GM19099 (cell line): ENCODE data around the gene SFSWAP.

Source experiments
- POLR2A ChIP-seq: IDR thresholded peaks from 3 replicates; pipeline ENCODE4 v1.6.1; 2011; ENCODE audit warnings: low read depth; ENCODE audit not compliant: insufficient read length; ENCODE audit errors: extremely low read depth

The SFSWAP gene

DNA sequence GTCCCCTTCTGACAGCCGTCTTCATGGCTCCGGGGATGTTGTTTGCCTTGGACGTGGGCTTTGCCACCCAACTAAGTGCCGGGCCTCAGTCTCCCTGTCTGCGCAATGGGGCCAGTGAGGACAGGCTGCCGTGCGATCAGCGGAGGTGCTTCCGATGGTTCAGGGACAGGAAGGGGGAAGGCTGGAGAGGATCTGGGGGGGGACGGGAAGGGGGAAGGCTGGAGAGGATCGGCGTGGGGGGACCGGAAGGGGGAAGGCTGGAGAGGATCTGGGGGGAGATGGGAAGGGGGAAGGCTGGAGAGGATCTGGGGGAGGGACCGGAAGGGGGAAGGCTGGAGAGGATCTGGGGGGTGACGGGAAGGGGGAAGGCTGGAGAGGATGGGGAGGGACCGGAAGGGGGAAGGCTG lies 120.7 kb downstream of the SFSWAP start:
- TF ChIP-seq POLR2A: no peak

DNA sequence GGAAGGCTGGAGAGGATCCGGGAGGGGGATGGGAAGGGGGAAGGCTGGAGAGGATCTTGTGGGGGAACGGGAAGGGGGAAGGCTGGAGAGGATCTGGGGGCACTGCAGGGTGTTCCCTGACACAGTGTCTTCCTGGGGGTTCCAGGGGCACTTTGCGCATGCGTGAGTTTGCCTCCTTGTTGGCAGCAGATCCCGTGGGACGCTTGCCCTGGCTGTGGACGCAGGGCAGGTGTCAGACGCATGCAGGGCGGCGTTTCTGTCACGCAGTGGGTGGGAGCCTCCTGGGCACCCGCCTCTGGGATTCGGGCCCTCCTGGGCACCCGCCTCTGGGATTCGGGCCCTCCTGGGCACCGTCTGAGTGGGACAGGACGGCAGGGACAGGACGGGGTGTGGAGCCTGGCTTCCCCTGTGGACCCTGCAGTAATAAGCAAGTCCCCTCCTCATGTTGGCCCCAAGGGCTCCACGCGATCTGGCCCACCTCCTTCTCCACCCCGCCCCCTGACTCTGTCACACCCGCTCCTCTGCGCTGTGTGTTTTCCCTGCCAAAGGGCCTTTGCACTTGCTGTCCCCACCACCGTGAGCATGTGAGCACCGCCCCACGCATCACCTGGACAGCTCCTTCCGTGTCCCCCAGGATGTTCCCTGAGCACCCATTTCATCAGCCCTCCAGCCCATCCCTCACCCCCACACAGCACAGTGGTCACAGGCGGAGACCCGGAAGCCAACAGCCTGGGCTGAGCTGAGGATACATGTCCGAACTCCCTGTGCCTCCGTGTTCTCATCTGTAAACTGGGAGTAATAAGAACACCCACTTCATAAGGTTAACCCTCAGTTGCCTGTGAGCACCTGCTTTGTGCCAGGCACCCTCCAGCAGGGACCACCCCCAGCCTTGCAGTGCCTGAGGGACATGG lies 121.7 kb downstream of the SFSWAP start:
- TF ChIP-seq POLR2A: no peak

DNA sequence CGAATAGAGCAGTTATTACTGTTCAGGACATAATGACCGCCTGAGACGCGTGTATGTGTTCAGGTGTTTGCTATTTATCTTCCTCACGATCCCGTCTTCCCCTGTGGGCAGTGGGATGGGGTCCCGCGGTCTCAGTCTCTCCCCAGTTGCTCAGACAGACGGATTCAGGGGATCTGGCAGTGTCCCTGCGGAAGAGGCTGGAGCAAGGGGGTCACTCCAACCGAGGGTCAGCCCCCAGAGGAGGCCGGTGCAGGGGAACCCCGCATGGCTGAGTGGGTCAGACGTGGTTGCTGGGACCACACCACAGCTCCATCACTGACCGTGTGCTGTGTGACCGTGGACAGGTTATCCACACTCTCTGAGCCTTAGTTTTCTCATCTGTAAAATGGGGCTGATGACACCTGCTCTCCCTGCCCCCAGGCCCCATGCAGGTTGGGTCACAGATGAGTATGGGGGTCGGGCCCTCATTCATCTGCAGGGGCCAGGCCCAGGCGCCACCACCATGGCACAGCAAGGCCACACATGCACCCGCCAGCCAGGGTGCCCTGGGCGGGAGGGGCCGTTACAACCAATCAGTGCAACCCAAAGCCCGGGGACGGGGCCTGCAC lies 122.5 kb downstream of the SFSWAP start:
- TF ChIP-seq POLR2A: no peak

DNA sequence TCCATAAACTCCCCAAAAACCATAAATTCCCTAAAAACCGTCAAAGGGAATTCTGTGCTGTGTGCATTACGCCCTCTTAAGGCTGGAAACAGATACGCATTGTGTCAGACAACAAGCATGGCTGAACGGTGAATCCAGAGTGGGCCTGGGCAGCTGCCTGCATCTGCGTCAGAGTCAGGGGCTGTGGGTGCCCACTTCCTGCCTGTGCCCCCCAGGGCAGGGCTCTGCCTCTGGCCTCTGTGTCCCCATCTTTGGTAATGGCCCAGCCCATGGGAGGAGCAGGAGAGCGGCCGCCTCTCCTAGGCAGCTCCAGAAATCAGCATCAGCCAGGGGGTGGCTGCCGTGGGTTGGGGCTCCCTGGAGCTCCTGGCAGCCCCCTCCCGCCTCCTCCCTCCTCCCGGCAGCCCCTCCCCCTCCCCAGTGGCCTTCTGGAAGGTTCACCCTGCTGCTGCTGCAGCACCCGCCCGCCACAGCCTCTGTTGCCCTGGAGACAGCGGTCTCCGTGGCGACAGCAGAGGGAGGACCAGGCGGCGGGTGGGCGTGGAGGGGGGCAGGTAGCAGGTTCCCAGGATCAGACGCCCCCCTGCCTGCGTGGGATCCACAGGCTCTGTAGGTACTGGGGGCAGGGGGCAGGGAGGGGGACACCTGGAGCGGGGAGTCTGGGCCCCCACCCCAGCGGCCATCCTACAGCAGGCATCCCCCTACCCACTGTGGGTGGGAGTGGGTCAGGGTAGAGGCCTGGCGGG lies 123.2 kb downstream of the SFSWAP start:
- no peak for TF ChIP-seq POLR2A

DNA sequence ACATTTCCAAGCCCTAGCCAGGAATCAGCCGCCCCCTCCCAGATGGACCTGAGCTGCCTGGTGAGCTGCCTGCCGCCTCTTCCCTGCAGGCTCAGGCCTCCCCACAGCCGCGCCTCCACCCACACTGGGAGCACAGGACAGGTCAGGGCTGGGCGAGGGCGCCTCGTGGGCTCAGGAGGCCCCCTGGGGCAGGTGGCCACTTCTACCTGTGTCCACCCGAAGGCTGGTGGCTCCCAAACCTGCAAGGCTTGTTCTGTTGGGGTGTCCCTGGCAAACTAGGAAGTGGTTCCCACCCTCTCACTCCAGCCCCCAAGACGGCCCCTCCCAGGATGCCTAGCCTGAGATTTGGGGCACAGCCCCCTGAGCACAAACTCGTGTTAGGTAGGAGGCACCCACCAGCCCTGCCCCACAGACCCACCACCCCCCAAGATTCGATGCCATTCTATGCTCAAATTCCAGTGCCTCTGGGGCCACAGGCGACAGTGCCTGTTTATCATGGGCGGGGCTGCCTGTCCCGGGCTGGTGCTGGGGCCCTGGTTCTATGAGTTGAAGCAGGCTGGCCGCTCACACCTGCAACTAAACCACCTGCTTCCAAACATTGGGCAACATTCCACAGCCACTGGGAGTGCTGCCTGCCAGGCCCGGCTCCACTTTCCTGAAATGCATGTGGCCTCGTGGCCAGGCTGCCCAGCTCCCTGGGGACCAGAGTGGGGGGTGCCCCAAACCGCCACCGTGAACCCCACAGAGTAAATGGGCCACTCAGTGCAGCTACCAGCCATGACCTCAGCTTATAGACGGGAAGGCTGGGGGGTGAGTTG lies 124.1 kb downstream of the SFSWAP start:
- TF ChIP-seq POLR2A: no peak

DNA sequence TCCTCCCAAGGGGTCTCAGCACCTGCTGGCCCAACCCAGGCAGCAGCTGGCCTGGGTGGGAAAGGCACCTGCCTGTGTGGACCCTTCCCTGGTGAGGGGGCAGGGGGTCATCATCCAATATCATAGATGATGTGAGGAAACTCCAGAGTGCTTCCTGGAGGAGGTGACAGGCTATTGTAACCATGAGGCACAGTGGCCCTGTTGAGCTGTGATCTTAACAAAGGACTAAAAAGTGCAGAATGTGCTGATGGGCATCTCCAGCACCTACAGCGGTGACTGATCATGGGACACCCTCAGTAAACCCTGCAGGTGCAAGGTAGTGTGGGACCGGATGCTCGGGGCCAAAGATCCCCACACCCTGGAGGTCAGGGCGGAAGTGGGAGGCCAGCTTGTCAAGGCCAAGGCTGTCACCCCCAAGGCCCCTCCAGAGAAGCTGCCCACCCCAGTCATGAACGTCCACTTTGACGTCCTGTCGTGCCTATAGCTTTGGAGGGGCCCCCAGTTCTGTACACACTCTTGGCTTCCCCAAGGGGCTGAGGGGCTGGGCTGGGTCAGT lies 124.8 kb downstream of the SFSWAP start:
- no peak for TF ChIP-seq POLR2A

DNA sequence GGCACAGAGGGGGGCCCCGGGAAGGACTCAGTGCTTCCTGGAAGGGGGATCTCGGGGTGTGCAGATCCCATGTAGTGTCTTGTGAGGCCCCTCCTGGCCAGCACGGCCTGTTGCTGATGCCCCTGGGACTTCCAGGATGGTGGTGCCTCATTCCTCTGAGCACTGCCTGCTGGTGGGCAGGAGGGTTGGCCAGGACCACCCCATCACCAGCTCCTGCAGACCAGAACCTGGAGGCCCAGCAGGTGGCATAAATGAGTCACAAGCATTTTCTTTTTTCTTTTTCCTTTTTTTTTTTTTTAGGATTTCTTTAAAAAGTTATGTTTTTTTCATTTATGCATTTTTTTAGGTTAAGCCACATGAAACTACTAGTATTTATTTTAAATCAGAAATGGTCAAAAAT lies 125.3 kb downstream of the SFSWAP start:
- TF ChIP-seq POLR2A: no peak

DNA sequence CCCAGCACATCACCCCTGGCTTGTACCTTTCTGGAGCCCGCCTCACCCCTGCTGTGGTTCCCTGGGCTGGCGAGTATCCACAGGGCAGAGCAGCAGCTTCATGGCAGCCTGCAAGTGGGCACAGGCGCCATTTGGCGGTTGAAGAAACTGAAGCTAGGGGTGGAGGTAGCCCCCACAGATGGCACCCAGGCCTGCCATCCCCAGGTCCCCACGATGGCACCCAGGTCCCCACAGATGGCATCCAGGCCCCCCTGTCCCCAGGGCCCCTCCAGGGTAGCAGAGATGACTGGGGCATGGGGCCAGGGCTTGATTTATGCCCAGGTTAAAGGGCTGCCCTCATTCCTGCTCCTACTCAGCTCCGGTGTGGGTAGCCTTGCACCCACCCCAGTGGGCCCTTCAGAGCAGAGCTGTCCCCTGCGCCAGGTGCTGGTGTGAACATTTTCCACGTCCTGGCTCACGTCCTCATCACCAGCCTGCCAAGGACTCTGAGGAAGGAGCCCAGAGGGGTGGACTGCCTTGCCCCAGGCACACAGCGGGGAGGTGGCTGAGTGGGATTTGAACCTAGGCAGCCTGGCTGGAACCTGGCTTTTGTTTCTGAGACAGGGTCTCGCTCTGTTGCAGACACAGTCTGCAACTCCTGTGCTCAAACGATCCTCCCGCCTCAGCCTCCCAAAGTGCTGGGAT lies 126.0 kb downstream of the SFSWAP start:
- TF ChIP-seq POLR2A: no peak

DNA sequence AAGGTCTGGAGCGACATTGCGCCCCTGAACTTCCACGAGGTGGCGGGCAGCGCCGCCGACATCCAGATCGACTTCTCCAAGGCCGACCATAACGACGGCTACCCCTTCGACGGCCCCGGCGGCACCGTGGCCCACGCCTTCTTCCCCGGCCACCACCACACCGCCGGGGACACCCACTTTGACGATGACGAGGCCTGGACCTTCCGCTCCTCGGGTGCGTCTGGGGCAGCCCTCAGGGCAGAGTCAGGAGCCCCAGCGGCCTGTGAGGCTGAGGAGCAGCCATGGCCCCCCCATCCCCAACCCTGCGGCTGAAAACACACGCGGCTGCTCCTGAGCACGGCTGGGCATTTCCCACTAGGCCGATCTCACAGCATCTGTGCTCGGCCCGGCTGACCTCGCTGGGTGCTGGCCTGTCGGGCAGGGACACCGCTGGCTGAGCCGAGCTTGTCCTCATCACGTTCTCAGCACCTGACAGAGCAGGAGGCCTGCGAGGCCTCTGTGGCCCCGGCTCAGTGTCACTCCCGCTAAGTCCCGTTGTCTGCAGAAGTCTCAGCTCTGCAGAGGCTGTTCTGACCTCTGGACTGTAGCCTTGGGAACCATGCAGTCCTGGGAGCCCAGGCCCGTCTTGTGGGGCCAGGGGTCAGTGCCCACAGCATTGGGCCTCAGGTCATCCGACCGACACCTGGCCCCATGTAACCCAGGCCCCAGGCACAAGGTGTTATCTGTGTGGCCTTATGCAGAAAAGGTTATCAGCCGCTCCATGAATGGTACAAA lies 129.9 kb downstream of the SFSWAP start:
- no peak for TF ChIP-seq POLR2A

DNA sequence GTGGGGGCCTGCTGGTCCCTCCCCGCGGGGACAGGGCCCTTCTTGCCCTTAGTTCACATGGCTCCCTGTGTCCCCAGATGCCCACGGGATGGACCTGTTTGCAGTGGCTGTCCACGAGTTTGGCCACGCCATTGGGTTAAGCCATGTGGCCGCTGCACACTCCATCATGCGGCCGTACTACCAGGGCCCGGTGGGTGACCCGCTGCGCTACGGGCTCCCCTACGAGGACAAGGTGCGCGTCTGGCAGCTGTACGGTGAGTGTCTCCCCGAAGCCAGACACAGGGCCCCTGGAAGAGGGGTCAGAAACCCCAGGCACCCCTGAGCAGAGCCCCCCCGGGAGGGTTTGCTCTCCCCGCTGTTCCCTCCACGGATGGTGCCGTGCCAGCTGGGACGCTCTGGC lies 130.7 kb downstream of the SFSWAP start:
- no peak for TF ChIP-seq POLR2A

DNA sequence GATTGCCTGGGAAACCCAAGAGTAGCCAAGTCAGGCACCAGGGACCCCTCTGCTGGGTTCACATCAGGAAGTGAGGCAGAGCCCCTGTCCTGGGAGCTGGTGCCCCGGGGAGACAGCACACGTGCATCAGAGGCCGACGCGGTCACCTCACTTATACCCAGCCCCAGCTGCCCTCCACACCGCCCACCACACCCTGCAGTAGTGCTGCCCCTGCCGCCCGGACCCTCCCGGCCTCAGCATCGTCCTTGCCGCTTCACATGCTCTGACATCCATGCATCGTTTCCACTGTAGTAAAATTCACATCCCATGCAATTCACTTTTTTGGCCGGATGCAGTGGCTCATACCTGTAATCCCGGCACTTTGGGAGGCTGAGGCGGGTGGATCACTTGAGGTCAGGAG lies 131.3 kb downstream of the SFSWAP start:
- TF ChIP-seq POLR2A: no peak

DNA sequence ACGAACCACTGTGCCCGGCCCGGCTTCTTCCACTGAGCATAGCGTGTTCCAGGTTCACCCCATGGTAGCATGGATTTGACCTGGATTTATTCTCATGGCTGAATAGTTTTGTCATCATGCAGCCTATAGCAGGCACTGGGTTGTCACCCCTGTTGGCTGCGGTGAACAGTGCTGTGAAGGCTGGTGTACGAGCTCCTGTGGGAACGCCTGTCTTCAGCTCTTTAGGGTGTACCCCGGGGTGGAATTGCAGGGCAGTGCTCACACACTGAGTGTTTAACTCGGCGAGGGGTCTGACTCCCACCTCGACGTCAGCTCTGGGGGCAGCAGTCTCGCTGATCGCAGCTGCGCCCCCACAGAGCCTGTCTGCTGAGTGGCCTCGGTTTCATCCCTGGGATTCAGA lies 132.6 kb downstream of the SFSWAP start:
- TF ChIP-seq POLR2A: no peak

DNA sequence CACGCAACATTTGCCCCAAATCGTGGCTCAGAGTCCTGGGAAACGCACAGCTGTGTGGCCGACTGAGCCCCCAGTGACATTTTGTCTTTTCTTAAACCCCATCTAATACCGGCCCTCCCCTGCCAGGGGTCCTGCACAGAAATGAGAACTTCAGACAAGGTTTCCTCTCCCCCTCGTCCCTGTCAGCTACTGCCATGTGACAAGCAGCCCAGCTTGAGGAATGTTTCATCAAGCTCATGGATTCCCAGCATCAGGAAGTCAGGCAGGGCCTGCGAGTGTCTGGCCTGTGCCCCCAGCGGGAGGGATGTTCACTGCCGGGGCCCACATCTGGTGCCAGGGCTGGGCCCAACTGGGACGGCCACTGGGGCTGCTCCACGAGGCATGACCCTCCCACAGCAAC lies 133.2 kb downstream of the SFSWAP start:
- no peak for TF ChIP-seq POLR2A
